Measurements from ENCODE around the gene CTXND1. TPM values are rescaled to one million over a fixed set of nuclear protein-coding genes. Genes with fewer than 3 reads are reported as not detected.
A peak's percentile ranks its signal among the peaks of the same experiment; 100 is the strongest.

The CTXND1 gene
- total and polyA plus RNA-seq, 2 of the 13 experiments (the other 11 are each of a cell fraction or from before 2014, with no cell fraction given) = 1.2 to 2.1 TPM

DNA sequence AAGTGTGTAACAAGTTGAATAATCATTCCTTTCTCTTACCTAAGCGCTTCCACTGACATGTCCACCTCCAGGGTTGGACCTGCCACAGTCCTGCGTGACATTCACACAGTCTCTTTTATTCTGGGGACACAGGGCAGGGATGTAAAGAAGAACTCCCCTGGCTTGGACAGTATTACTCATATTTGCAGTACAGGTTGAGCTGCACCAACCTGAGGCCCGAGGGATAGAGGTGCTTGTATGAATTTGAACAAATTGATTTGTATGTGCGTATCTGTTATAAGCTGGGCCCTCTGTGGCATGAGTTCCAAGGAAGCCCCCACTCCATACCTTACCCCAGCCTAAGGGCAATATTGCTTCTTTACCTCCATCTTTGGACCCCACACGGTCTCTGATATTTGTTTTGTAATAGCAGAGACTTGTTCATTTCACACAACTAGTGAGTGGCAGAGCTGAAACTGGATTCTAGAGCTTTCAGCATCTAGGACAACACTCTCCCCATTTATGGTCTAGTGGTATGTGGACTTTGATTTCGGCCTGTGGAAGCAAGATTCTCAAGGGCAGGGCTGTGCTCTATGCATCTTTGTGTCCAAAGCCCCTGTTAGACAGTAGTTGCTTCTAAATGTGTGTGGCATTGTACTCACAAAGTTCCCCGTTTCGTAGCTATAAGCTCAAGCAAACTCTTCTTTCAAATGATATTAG lies 60.0 kb downstream of the CTXND1 start:
- peaks cover 32% of the 10 kb centered on the region for H3K4me1 ChIP-seq (ENCODE audit: insufficient read depth, low read length)
- in situ Hi-C loops (cut with HindIII; ENCODE audit: extremely low pct_ligation_motif_present, low pct_unique_long_range_greater_than_20kb) (no loop called here), intact Hi-C loops (cut with micrococcal nuclease; ENCODE audit: unreplicated experiment) (no loop called here)
- H3K27ac ChIP-seq (ENCODE audit: extremely low read length, insufficient read depth, low read length) = peak overlapping the region; percentile 56
- no peaks in the 10 kb centered on the region for H4K20me1 ChIP-seq (ENCODE audit: insufficient read depth, low read length)
- no TSS peak for BruUV-seq (replicated peaks)
- H3K4me2 ChIP-seq (ENCODE audit: low read depth, low read length) = peak overlapping the region; percentile 64
- ATAC-seq (peak; percentile 96), FAIRE-seq (peak; percentile 99), DNase-seq (ENCODE audit: low spot score) (peak; percentile 89)
- H3K27me3 ChIP-seq (ENCODE audit: control insufficient read depth in 1 of 2, insufficient read depth in 2 of 2, low read length in 2 of 2) = no peaks in the 10 kb centered on the region
- CTCF ChIA-PET (ENCODE audit: low intra/inter-chr PET ratio, low total read pairs) = no interaction called here
- peak overlapping the region in 1 of 3 experiments; percentile 22; a peak in 1 of 6 replicates for H3K4me3 ChIP-seq (replicated peaks in 1 of 3; ENCODE audit: insufficient read depth in 1 of 3, low read depth in 2 of 3, low read length in 3 of 3)
- 26% methylated on average over 7 of the region's 8 CpGs for WGBS (ENCODE audit: low lambda C conversion rate)
- POLR2A ChIA-PET = interaction anchor here (0.7 to 1.0 kb wide), 3 partner anchors 13 to 133 kb away, joined by 3 to 4 read pairs (median 3); no protein-coding TSS in a partner anchor
- H3K79me2 ChIP-seq (ENCODE audit: insufficient read depth, low read length) = no peaks in the 10 kb centered on the region
- no peaks in the 10 kb centered on the region for H3K9me3 ChIP-seq (ENCODE audit: low read length)
- H2AFZ ChIP-seq (ENCODE audit: low read length) = no peak overlapping the region
- no peak overlapping the region; the same call in 1 of the 2 replicates for H3K9ac ChIP-seq (ENCODE audit: insufficient read depth, low read depth, low read length)
- H3K36me3 ChIP-seq (replicated peaks in 1 of 2; ENCODE audit: control insufficient read depth in 1 of 2, insufficient read depth in 2 of 2, low read length in 2 of 2) = peaks cover 0 to 2% of the 10 kb centered on the region in 2 experiments; a peak in 4 of 5 replicates
- TF ChIP-seq HMG20A (CRISPR knock-in tag; IDR thresholded peaks at IDR 0.05; ENCODE audit: borderline replicate concordance) (peak; percentile 63; the same call in 1 of the 2 replicates), ZNF430 (CRISPR knock-in tag; IDR thresholded peaks at IDR 0.05) (no peak), ZNF331 (CRISPR knock-in tag; IDR thresholded peaks at IDR 0.05) (peak; percentile 35; the same call in 1 of the 2 replicates), ZBTB26 (CRISPR knock-in tag; IDR thresholded peaks at IDR 0.05; ENCODE audit: borderline replicate concordance) (peak; percentile 99), HDAC1 (CRISPR knock-in tag; IDR thresholded peaks at IDR 0.05) (peak; percentile 48; the same call in 1 of the 2 replicates), HOXA3 (CRISPR knock-in tag; IDR thresholded peaks at IDR 0.05) (peak; percentile 23; the same call in 1 of the 2 replicates), ZFX (CRISPR knock-in tag; IDR thresholded peaks at IDR 0.05; ENCODE audit: low read depth) (peak; percentile 52; the same call in 1 of the 2 replicates), ZNF644 (CRISPR knock-in tag; IDR thresholded peaks at IDR 0.05; ENCODE audit: low read depth) (peak; percentile 92), ERF (CRISPR knock-in tag; IDR thresholded peaks at IDR 0.05) (peak; percentile 43; the same call in 1 of the 2 replicates), ZNF709 (CRISPR knock-in tag; IDR thresholded peaks at IDR 0.05) (no peak), KDM4B (CRISPR knock-in tag; IDR thresholded peaks at IDR 0.05) (0 out of 2 replicates have a peak, but pooled peaks have one; percentile 48), ZFP82 (CRISPR knock-in tag; IDR thresholded peaks at IDR 0.05; ENCODE audit: borderline replicate concordance) (no peak), FOXA1 (IDR thresholded peaks at IDR 0.05) (no peak), FOXA1 (CRISPR knock-in tag; IDR thresholded peaks at IDR 0.05) (no peak), CEBPG (CRISPR knock-in tag; IDR thresholded peaks at IDR 0.05) (0 out of 2 replicates have a peak, but pooled peaks have one; percentile 17), ZNF383 (CRISPR knock-in tag; IDR thresholded peaks at IDR 0.05; ENCODE audit: borderline replicate concordance) (no peak), ZFY (CRISPR knock-in tag; IDR thresholded peaks at IDR 0.05) (0 out of 2 replicates have a peak, but pooled peaks have one; percentile 41), ELF4 (CRISPR knock-in tag; IDR thresholded peaks at IDR 0.05; ENCODE audit: borderline replicate concordance) (no peak), MIER2 (CRISPR knock-in tag; IDR thresholded peaks at IDR 0.05) (0 out of 2 replicates have a peak, but pooled peaks have one; percentile 18), ZNF121 (CRISPR knock-in tag; IDR thresholded peaks at IDR 0.05) (no peak), EHMT2 (IDR thresholded peaks at IDR 0.05; ENCODE audit: borderline replicate concordance, low read depth, low read length) (0 out of 2 replicates have a peak, but pooled peaks have one; percentile 24), TARDBP (CRISPR knock-in tag; IDR thresholded peaks at IDR 0.05) (peak; percentile 67), ZBTB20 (CRISPR knock-in tag; IDR thresholded peaks at IDR 0.05; ENCODE audit: borderline replicate concordance, low read depth) (no peak), BORCS8-MEF2B (CRISPR knock-in tag; IDR thresholded peaks at IDR 0.05) (no peak)
- TF ChIP-seq, protein P1, sequence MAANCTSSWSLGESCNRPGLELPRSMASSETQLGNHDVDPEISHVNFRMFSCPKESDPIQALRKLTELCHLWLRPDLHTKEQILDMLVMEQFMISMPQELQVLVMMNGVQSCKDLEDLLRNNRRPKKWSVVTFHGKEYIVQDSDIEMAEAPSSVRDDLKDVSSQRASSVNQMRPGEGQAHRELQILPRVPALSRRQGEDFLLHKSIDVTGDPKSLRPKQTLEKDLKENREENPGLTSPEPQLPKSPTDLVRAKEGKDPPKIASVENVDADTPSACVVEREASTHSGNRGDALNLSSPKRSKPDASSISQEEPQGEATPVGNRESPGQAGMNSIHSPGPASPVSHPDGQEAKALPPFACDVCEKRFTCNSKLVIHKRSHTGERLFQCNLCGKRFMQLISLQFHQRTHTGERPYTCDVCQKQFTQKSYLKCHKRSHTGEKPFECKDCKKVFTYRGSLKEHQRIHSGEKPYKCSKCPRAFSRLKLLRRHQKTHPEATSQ (CRISPR knock-in tag; IDR thresholded peaks at IDR 0.05; ENCODE audit: borderline replicate concordance) = peak; percentile 42; the same call in 1 of the 2 replicates

Data from HepG2 (cell line).